HL-60/S4 (cell line): ENCODE data around the gene ADGRD1.

Experiments
- in situ Hi-C: fragments of 300-500 bp; cut with MboI; formaldehyde crosslinking; loops from 2 replicates; pipeline ENCODE4 v1.14.3; 2022; ENCODE audit warnings: low sequenced_read_pairs

ADGRD1 gene

DNA sequence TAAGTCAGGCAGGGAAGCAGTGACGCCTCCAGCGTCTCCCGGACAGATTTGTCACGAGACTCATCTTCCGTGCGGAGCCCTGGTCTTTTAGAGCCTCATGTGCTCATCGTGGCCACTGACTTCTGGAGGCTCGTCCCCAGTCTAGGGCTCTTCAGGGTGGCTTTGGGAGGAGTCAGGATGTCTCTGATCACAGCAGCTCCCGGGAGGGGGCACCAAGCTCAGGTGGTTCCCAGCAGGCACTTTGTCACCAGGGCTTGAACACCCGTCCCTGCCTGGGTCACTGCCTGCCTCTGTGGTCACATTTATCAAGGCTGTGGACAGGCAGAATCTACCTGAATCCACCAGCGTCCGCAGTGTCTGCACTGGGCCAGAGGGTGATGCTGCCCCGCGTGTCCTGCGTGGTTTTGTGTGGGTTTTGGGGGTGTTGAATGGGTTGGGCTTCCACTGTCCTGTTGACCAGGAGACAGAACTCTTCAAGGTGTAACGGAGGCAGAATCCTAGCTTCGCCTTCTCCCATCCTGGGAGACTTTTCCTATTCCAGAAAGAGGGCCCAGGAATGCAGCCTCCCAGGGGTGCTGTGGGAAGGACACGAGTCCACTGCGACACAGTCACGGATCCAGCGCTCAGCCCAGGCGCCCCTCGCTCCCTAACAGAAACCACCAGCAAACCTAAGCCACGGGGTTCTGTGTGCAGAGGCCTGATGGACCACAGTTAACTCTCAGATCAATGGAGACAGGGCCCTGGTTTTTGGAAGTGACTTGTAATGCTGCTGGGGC is 132.3 kb downstream of the ADGRD1 start:
- in situ Hi-C loops = no loop called here

DNA sequence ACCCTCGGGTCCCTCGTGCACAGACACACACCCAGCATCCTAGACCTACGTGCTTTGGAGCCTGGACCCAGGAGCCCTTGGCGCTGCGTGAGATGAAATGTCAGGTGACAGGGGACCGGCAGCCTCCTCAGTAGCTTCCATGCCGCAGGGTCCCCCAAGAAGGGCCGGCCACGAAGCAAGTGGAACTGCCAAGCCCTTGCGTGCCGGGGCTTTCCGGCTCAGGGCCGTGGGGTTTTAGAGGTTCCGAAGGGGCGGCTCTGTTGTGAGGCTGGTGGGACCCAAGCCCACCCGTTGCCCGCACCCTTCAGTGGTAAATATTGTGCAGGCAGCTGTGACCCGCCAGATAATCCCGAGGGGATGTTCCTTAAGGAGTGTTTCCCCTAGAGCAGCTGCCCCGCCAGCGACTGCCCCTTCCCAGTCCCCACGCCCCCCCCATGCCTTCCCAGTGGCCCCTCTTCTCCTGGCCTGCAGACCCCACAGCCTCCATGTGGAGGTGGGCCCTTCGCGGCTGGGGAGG is 133.7 kb downstream of the ADGRD1 start:
- in situ Hi-C loops = no loop called here

DNA sequence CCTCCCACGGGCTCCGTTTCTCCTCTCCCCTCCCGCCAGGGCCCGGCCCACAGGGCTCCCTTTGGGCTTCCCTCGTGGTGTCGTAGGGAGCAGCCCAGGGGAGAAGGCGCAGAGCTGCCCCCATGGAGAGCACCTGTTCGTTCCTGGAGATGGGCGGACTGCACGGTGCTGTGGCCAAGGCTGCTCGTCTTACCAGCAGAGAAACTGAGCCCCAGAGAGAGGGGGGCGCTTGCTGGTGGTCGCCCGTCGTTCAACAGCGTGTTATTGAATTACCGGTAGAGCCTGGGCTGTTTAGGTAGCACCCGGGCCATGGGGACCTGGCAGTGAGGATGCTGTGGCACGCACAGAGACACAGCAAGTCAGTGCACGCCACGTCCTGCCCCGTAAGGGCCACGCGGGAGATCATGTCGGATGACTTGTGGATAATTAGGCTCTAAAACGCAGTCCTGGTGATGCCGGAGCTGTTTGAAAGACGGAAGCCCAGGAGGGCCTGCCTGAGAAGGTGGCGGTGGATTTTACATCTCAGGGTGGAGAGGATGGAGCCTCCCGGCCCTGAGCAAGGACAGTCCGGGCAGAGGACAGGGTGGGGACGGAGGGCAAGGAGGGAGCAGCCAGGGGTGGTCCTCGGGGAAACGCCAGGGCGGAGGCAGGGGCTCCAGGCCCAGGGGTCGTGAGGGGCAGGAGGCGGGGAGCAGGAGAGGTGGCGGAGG is 134.4 kb downstream of the ADGRD1 start:
- in situ Hi-C loops = no loop called here

DNA sequence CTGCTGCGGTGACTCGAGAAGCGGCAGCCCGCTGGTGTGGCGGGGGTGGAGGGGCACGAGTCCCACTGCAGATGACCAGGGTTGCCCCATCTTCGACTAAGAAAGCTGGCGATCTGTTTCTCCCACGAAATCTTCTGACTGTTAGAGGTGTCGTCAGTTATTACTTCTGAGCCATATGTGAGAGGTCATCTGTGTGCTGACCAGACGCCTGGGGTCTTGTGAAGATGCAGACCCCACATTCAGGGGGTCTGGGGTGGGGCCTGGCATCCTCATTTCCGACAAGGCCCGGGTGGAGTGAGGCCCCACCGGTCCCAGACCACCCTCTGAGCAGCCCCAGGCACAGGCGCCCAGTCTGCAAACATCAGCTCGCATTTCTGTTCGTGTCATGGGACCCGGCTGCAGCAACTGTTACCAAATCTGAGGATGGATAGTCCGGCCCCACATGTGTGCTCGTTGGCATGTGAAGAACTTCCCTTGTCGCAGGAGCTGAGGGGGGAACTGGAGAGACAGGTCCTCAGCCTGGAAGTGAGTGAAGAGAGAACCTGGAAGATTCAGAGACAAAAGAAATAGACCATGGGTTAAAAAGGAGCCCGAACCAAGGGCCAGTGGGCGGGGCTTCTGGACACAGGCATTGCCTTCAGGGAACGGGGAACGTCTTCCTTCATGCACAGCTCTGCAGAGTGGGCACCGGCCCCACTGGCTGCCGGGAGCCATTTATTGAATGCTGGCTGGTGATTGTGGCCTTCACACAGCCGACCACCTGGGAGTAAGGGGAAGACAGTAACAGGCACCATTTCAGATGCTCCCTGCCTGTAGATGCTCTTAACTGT is 135.2 kb downstream of the ADGRD1 start:
- in situ Hi-C loops = no loop called here

DNA sequence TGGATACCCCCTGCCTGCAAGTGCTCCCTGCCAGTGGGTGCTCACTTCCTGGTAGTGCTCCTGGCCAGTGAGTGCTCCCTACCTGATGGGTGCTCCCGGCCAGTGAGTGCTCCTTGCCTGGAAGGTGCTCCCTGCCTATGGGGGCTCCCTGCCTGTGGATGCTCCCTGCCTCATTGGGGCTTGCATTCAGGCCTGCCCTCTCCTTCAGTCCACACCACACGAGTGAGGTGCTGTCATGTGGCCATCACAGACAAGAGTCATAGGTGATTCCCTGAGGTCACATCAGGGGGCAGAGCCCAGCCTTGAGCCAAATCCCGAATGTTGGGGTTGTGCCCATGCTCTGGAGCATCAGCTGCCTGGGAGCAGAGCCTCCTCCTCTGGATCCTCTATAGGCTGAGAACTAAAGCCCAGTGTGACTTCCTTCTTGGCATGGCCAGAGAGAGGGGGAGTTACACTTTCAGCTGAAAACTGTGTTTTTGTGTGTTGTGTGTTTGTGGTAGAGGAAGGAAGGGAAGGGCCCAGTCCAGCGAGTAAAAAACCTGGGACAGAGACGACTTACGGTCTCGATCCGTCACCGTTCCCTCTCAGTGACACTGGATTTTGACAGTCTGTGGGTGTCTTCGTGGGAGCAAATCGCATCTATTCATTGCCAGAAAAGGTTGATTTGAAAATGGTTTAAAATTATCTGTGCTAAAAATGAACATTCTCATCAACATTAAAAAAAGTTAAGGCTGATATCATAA is 136.0 kb downstream of the ADGRD1 start:
- in situ Hi-C loops = no loop called here

DNA sequence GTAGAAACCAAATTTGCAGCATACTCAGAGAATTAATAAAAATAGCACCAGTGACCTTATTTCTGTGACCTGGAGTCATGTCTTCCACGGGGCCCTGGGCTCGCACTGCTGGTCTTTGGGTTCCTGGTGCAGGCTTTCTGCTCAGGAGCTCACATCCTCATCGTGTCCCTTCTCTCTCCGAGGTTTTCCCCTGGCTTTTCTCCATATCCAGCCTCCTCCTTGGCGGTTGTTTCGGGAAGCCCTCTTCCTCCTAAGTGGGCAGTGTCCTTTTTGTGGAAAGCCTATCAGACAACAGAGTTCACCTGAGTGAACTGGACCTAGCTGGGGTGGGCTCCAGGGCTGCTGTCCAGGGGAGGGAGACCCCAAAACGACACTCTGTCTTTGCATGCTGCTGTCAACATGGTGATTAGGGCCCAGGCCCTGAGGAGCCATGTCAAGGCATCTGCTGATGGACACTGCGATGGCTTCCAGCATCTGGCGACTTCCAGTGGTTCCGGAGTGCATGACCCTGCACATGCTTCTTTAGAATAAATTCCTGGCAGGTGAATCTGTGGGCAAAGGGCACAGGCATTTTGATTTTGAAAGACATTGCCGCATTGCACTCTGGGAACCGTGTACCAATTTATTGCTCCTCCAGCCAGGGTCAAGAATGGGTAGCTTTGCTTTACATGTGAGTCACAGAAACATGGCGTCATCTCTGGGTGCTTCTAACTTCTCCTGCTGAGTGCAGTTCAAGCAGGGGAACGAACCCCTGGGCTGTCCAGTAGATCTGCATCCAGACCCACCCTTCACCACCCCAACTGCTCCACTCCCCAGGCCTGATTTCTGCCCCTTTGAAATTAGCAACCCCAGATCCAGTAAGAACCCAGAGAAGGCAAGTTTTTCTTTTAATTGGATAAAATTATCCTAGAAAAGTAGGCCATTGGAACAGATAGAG is 136.8 kb downstream of the ADGRD1 start:
- in situ Hi-C loops = no loop called here

DNA sequence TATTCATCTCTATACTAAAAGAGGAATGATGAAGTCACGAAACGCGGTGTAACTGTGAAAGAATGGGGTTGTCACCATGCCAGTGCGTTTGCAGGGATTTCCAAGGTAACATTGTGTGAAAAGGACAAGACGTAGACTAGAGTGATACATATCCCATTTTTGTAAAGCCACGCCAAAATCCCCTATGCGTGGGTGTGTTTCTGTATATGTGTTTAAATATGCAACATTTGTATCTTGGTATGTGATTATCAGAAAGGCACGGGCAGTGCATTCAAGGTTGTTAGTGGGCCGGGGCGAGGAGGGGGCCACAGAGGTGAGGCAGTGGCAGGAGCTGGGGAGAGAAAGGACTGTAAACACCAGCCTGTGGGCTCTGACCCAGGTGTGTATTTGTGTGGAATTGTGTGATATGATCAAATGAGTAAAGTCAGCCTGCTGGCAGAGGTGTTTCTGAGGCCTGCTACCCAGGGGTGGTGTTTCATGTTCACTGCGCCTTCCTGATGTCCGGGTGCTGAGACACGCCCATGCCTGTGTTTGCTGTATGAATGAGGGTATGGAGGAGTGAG is 137.8 kb downstream of the ADGRD1 start:
- in situ Hi-C loops = no loop called here

DNA sequence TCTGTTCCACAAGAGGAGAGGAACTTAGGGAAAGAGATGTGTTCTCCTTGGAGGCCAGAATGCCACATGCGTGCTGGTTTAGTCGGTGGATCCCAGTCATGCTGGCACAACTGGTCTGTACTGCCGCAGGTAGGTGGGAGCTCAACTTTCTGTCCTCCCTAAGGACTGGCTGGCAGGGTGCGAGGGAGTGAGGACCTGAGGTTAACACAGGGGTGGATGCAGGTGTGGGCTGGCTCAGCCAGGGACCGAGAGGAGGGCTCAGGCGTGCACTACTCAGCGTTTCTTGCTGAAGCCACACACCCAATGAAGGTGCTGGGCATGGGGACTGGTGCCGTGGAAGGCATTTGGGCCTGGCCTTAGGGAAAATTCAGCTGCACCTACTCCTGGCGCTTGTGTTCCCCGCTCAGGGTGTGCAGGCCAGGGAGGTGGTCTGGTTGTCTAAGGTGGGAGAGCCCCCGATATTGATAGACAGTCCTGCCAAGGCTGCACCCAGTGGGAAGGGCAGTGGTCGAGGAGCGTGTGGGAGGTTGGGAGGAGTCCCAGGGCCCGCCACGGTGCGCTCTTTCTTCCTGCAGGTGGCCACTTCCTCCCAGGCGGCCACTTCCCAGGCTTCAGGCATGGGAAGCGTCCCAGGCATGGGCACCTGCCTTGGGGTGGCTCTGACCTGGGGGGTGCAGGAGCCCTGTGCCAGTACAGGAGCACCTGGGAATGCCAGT is 138.4 kb downstream of the ADGRD1 start:
- in situ Hi-C loops = no loop called here

DNA sequence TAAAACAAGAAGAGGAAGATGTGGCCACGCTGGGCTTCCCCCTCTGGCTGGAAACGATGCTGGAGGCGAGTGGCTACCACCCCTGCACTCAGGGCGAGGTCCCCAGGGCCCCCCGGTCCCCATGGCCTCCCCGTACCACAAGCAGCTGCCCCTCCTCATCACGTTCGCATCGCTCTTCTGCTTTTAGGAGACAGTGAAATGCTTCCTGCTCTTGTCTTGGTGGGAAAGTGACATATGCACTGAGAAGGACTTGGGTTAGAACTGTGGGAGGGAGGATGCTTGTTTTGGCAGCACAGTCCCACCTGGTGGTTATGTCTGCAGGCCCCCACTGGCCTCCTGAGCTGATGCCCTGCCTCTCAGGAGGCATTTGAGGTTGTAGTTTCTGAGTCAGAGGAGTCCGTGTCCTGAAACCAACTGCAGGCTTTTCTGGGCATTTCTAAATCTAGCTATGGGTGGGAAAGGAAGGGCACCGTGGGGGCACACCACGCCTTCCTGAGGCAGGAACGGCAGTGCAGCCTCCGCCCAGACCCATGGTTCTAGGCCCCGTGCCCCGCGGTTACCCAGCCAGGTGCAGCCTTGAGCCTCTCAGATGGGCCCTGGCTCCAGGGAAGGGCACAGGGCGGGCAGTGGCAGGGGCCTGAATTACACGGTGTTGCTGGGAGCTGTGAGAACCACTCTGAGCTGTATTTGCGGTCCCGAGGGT is 139.3 kb downstream of the ADGRD1 start:
- in situ Hi-C loops = no loop called here

DNA sequence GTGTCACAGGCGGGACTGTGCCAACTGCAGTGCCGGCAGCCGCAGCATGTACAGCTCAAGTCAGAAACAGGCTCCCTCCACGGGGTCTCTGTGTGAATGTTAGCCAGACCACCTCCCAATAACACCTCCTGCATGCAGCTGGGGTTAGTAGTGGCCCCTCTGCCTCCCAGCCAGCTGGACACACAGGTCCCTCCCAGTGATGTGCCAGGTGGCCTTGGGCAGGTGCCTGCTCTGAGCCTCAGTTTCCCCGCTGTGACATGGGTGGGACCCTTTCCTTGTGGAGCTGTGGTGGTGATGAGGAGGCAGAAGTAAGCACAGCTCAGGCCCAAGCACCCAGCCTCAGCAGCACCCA is 139.9 kb downstream of the ADGRD1 start:
- in situ Hi-C loops = no loop called here

DNA sequence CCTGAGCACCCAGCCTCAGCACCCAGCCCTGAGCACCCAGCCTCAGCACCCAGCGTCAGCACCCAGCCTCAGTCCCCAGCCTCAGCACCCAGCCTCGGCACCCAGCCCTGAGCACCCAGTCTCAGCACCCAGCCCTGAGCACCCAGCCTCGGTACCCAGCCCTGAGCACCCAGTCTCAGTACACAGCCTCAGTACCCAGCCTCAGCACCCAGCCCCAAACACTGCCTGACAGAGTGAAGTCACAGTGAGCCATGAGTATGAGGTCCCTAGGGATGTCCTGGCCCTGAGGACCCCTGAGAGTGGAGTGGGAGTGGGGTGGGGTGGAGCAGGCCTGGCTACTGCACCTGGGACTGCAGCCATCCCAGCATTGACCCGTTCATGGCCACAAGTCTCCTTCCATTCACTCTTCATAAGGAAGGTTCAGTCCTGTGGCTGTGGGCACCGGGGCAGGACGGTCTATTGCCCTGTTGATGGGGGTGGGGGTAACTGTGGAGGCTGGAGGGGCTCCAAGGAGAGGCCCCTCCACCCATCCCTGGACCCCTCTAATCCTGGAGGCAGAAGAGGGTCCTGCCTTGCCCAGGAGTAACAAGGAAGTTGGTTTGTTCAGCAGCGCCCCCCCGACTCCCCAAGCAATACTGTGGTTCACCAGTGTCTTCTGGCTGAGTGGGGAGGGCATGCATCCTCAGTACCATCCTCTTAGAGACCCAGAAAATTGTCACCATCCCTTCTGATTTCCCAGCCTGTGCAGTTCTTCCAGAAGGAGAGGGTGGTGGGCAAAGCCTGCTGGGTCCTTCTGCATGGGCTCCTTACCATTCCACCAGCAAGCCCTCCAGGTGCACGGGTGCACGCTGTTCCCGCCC is 140.5 kb downstream of the ADGRD1 start:
- in situ Hi-C loops = no loop called here

DNA sequence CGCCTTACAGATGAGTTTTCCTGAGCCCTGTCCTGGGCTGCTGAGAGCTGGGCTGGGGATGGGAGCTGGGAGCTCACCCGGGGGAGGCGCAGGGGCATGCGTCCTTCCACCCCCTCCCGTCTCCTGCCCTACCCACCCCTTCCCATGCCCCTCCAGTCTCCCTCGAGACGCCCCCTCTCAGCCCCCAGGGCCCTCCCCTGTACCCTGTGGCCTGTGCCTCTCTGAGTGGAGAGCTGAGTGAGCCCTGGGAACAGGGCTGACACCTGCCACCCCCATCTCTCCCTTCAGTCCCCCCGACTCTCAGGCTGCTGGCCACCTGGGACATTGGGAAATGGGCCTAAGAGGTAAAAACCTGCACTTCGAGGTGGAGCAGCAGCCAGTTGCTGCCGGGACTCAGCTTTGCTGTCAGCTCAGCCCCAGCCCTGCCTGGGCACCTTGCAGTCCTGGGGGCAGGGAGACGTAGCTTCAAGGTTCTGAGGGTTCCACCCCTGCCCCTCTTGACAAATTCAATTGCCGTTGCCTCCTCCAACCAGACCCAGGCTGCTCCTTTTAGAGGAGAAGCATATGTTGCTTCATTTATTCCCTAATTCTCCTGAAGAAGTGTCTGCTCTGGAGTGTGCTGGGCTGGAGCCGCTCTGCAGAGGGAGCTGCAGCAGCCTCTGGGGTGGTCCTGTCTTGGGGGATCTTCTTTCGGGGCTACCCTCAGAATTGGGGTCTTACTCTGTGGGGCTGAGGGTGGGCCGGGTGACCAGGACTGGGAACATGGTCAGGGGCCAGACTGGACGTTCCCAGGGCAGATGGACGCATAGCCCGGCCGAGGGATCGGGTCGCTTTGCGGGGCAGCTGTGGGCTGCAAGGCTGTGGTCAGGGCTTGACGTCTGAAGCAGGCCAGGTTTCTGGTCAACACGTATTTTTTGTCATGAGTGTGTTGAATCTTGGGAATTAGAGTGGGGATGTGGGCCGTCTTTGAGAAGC is 141.4 kb downstream of the ADGRD1 start:
- in situ Hi-C loops = no loop called here

DNA sequence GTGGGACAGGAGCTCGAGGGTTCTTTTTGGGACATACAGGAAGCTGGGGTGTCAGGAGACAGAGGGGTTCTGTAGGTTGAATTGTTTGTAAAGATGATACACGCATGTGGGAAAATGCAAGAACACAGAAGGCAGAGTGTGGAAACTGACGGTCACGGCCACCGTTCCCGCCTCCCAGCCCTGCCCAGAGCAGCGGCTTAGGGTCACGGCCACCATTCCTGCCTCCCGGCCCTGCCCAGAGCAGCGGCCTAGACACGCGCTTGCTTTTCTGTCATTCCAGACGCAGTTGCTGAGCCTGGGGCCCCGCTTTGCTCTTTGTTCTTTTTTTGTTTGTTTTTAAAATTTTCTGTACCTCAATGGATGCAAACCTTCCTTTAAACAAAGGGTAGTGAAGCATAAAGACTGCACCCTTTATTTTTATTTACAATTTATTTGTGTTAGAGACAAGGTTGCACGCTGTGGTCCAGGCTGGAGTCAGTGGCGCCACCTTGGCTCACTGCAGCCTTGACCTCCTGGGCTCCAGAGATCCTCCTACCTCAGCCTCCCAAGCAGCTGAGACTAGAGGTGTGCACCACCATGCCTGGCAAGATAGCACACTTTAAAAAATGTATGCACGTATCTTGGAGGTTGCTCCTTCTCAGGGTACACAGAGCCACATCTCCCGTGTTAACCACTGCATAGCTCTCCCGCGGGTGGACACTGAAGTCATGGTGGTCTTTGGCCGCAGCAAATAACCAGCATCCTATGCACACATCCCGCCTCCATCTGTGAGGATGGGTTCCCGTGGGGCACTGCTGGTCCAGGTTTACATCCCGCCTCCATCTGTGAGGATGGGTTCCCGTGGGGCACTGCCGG is 142.3 kb downstream of the ADGRD1 start:
- in situ Hi-C loops = no loop called here

DNA sequence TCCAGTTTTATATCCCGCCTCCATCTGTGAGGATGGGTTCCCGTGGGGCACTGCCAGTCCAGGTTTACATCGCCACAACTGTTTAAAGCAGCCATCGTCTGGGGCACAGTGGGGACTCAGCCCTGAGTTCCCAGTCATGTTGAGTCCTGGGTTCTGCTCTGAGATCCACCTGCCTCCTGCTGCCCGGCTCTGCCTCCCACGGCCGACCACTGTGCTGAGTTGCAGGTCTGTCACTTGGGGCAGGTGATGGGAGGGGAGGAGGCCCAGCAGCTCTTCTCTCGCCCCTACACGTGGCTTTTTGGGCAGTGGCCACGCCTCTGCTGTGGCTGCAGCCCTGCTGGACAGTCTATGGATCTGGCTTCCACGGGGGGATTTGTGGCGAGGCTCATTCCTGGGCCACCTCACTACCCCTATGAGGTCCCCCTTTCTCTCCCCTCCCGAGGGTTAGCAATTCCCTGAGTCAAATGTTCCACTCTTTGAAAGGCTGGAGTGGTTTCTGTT is 143.0 kb downstream of the ADGRD1 start:
- in situ Hi-C loops = no loop called here
